Kidney tubule cell (primary cell): Measurements from ENCODE around the gene MAN2A1.

ENCODE experiments used
- DNase-seq: peaks from one replicate; pipeline ENCODE4 v3.0.0-alpha.2; 2018; ENCODE audit warnings: low spot score

The MAN2A1 gene

GRCh38 chr5:109682383-109682782 is 7.3 kb upstream of the MAN2A1 start:
- DNase-seq = no peak

GRCh38 chr5:109685916-109686315 is 3.8 kb upstream of the MAN2A1 start:
- no peak for DNase-seq

- no peak for DNase-seq
Observed at GRCh38 chr5:109688630-109688969, 1.1 kb upstream of the MAN2A1 start.

- DNase-seq = peak; percentile 93
Observed at GRCh38 chr5:109688970-109689739, 572 bp upstream of the MAN2A1 start.

GRCh38 chr5:109690242-109690974 is 681 bp downstream of the MAN2A1 start:
- DNase-seq = peak; percentile 56

- DNase-seq = peak; percentile 75
Observed at GRCh38 chr5:109690975-109691574, 1.3 kb downstream of the MAN2A1 start.

GRCh38 chr5:109691996-109692395 is 2.3 kb downstream of the MAN2A1 start:
- DNase-seq = peak; percentile 15

- peak; percentile 12 for DNase-seq
Observed at GRCh38 chr5:109692852-109693251, 3.1 kb downstream of the MAN2A1 start.

GRCh38 chr5:109693535-109694400 is 4.0 kb downstream of the MAN2A1 start:
- DNase-seq = peak; percentile 21

- DNase-seq = peak; percentile 21
Observed at GRCh38 chr5:109694451-109694891, 4.7 kb downstream of the MAN2A1 start.

GRCh38 chr5:109695005-109695926 is 5.5 kb downstream of the MAN2A1 start:
- no peak for DNase-seq

GRCh38 chr5:109697339-109697738 is 7.6 kb downstream of the MAN2A1 start:
- DNase-seq = peak; percentile 38

- peak; percentile 25 for DNase-seq
Observed at GRCh38 chr5:109700516-109701153, 10.9 kb downstream of the MAN2A1 start.

- DNase-seq = peak; percentile 59
Observed at GRCh38 chr5:109701252-109701651, 11.5 kb downstream of the MAN2A1 start.

- DNase-seq = peak; percentile 30
Observed at GRCh38 chr5:109701792-109702191, 12.1 kb downstream of the MAN2A1 start.

GRCh38 chr5:109703166-109703565 is 13.4 kb downstream of the MAN2A1 start:
- DNase-seq = no peak

- DNase-seq = no peak
Observed at GRCh38 chr5:109703829-109704228, 14.1 kb downstream of the MAN2A1 start.

GRCh38 chr5:109704282-109704952 is 14.7 kb downstream of the MAN2A1 start:
- DNase-seq = no peak

- no peak for DNase-seq
Observed at GRCh38 chr5:109705596-109705995, 15.9 kb downstream of the MAN2A1 start.

- DNase-seq = no peak
Observed at GRCh38 chr5:109706095-109706494, 16.4 kb downstream of the MAN2A1 start.
